Measurements from ENCODE around the gene GTF2H3.
A peak's percentile ranks its signal among the peaks of the same experiment; 100 is the strongest.
"Not testable (repeated sequence)": the region's sequence is repeated elsewhere in the genome, so short reads cannot be mapped to it uniquely, and the experiment has no call there.

GTF2H3 gene

GRCh38 chr12:123602651-123603195, 30.9 kb upstream of the GTF2H3 start:
- TF ChIP-seq CTCF (conservative IDR thresholded peaks at IDR 0.05; ENCODE audit: low read depth, low read length) = no peak
- no peaks in the 10 kb centered on the region for H3K36me3 ChIP-seq (ENCODE audit: insufficient read depth)
- peak overlapping the region; percentile 80 for H3K9ac ChIP-seq
- H4K20me1 ChIP-seq (ENCODE audit: insufficient read depth) = no peaks in the 10 kb centered on the region
- H2AFZ ChIP-seq (ENCODE audit: low read depth) = peak overlapping the region; percentile 41
- peaks cover 9% of the 10 kb centered on the region for H3K4me1 ChIP-seq (ENCODE audit: low read depth, poor library complexity, severe bottlenecking)
- H3K4me2 ChIP-seq = peak overlapping the region; percentile 85
- H3K27me3 ChIP-seq (ENCODE audit: insufficient read depth, low read depth) = no peaks in the 10 kb centered on the region
- H3K4me3 ChIP-seq (IDR thresholded peaks at IDR 0.05; ENCODE audit: insufficient read depth, low read depth, low read length) = no peak overlapping the region
- peaks cover 40% of the 10 kb centered on the region for H3K79me2 ChIP-seq (ENCODE audit: insufficient read depth, low read depth)
- H3K27ac ChIP-seq = peak overlapping the region; percentile 78

- not testable (repeated sequence) for H3K4me1 ChIP-seq (ENCODE audit: low read depth, poor library complexity, severe bottlenecking); H3K27ac ChIP-seq; H3K9ac ChIP-seq; H3K36me3 ChIP-seq (ENCODE audit: insufficient read depth); H3K27me3 ChIP-seq (ENCODE audit: insufficient read depth, low read depth); H4K20me1 ChIP-seq (ENCODE audit: insufficient read depth); H3K4me3 ChIP-seq (IDR thresholded peaks at IDR 0.05; ENCODE audit: insufficient read depth, low read depth, low read length); H2AFZ ChIP-seq (ENCODE audit: low read depth)
- H3K79me2 ChIP-seq (ENCODE audit: insufficient read depth, low read depth) = peaks cover 40% of the 10 kb centered on the region
- peak overlapping the region; percentile 85; the same call in 1 of the 2 replicates for H3K4me2 ChIP-seq
Measured at GRCh38 chr12:123603495-123603894, 30.1 kb upstream of the GTF2H3 start.

- Histone ChIP-seq H3K36me3 (ENCODE audit: insufficient read depth) (peaks cover 6% of the 10 kb centered on the region; the same call in 1 of the 2 replicates), H3K79me2 (ENCODE audit: insufficient read depth, low read depth) (peaks cover 32% of the 10 kb centered on the region)
Measured at GRCh38 chr12:123607756-123608155, 25.9 kb upstream of the GTF2H3 start.

GRCh38 chr12:123608182-123608581, 25.4 kb upstream of the GTF2H3 start:
- no peak overlapping the region for H3K9ac ChIP-seq
- H3K79me2 ChIP-seq (ENCODE audit: insufficient read depth, low read depth) = peaks cover 28% of the 10 kb centered on the region
- H3K4me1 ChIP-seq (ENCODE audit: low read depth, poor library complexity, severe bottlenecking) = peaks cover 9% of the 10 kb centered on the region
- no peak overlapping the region for H2AFZ ChIP-seq (ENCODE audit: low read depth)
- no peak overlapping the region for H3K27ac ChIP-seq
- no peaks in the 10 kb centered on the region for H3K27me3 ChIP-seq (ENCODE audit: insufficient read depth, low read depth)
- no peak overlapping the region for H3K4me3 ChIP-seq (IDR thresholded peaks at IDR 0.05; ENCODE audit: insufficient read depth, low read depth, low read length)
- H3K4me2 ChIP-seq = no peak overlapping the region
- TF ChIP-seq CTCF (conservative IDR thresholded peaks at IDR 0.05; ENCODE audit: low read depth, low read length) = no peak
- H3K36me3 ChIP-seq (ENCODE audit: insufficient read depth) = peaks cover 6% of the 10 kb centered on the region; the same call in 1 of the 2 replicates
- no peaks in the 10 kb centered on the region for H4K20me1 ChIP-seq (ENCODE audit: insufficient read depth)

More at GRCh38 chr12:123607756-123608155, 25.9 kb upstream of the GTF2H3 start:
- Histone ChIP-seq H3K4me1 (ENCODE audit: low read depth, poor library complexity, severe bottlenecking) (peaks cover 9% of the 10 kb centered on the region), H3K27ac (no peak overlapping the region), H3K4me2 (no peak overlapping the region), H3K9ac (no peak overlapping the region), H3K27me3 (ENCODE audit: insufficient read depth, low read depth) (no peaks in the 10 kb centered on the region), H4K20me1 (ENCODE audit: insufficient read depth) (no peaks in the 10 kb centered on the region), H2AFZ (ENCODE audit: low read depth) (no peak overlapping the region), H3K4me3 (IDR thresholded peaks at IDR 0.05; ENCODE audit: insufficient read depth, low read depth, low read length) (no peak overlapping the region)
- TF ChIP-seq CTCF (conservative IDR thresholded peaks at IDR 0.05; ENCODE audit: low read depth, low read length) = no peak

GRCh38 chr12:123614110-123614509, 19.5 kb upstream of the GTF2H3 start:
- H3K9ac ChIP-seq = no peak overlapping the region
- no peak overlapping the region for H2AFZ ChIP-seq (ENCODE audit: low read depth)
- no peaks in the 10 kb centered on the region for H4K20me1 ChIP-seq (ENCODE audit: insufficient read depth)
- H3K79me2 ChIP-seq (ENCODE audit: insufficient read depth, low read depth) = no peaks in the 10 kb centered on the region
- H3K4me3 ChIP-seq (IDR thresholded peaks at IDR 0.05; ENCODE audit: insufficient read depth, low read depth, low read length) = no peak overlapping the region
- H3K4me2 ChIP-seq = no peak overlapping the region
- no peaks in the 10 kb centered on the region for H3K4me1 ChIP-seq (ENCODE audit: low read depth, poor library complexity, severe bottlenecking)
- H3K27ac ChIP-seq = no peak overlapping the region
- H3K36me3 ChIP-seq (ENCODE audit: insufficient read depth) = peaks cover 6% of the 10 kb centered on the region; the same call in 1 of the 2 replicates
- TF ChIP-seq CTCF (conservative IDR thresholded peaks at IDR 0.05; ENCODE audit: low read depth, low read length) = no peak
- no peaks in the 10 kb centered on the region for H3K27me3 ChIP-seq (ENCODE audit: insufficient read depth, low read depth)

All from KMS-11 (cell line).